Measurements from ENCODE around the gene RAB30.
"Not testable (repeated sequence)": the region's sequence is repeated elsewhere in the genome, so short reads cannot be mapped to it uniquely, and the experiment has no call there.

RAB30 gene

DNA sequence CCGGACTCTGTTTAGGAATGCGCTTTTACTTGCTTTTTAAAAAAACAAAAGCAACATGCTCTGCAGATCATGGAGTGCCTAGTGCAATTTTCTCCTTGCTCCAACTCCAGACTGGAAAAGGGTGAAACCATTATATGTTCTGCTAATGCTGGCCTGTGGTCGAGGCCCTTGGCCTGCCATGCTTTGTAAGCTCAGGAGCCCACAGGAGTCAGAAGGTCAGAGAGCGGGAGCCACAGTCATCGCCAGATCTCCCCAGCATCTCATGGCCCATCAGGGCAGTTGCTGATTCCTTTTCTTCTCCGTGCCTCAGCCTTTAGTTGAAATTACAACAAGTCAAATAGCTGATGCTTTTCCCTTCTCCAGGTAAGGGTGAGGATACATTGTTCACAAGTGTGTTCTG, 89.8 kb downstream of the RAB30 start:
- DNase-seq (ENCODE audit: low spot score), result no peak

DNA sequence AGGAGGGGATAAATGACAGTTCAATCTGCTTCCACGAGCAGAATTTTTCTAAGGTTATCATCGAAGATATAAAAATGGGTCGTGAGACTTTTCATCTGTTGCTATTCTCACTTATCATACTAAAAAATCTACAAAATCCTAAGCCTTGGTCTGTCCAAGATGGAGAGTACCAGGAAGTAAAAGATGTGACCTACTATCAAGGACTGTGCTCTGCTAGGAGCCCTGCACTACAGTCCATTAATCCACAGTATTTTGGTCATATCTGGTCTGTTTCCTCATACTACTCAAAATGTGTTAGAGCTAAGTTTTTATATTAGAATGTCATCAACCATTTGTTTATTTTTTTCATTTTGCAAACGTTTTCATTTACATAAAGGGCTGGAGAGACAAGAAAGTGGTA, 90.8 kb downstream of the RAB30 start:
- no peak for DNase-seq (ENCODE audit: low spot score)

DNA sequence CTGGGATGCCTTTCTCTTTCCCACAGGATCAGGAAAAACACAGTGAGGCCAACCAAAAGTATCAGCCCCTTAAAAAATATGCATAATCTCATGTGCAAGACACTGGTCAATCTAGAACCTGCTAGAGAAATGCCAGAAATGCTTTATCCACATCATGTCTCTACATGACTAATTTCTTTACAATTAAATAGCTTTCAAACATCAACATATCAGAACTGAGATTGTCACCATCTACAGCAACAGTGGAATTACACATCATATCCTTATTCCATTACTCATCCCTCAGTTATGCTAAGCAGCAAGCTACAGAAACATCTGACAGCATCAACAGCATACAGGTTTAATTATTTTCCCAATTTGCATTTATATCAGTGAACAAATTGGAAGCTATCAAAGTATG, 91.4 kb downstream of the RAB30 start:
- peak; percentile 64 for DNase-seq (ENCODE audit: low spot score)

DNA sequence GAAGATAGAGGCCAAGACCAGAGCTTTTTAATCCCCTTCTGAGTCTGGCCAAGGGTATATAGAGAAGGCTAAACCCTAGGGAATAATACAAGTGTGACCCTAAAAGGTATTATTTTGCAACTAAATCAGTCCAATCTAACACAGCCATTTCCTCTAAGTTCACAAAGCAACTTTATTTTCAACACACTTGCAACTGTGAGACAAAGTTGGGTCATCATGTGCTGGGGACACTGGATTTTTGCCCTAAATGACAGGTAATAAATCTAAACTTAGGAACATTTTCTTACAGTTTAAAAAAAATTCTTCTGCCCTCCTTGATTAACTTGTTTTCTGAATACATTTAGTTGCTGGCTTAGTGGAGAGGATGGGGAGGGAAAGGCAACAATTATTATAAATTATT, 91.9 kb downstream of the RAB30 start:
- DNase-seq (ENCODE audit: low spot score), result no peak

DNA sequence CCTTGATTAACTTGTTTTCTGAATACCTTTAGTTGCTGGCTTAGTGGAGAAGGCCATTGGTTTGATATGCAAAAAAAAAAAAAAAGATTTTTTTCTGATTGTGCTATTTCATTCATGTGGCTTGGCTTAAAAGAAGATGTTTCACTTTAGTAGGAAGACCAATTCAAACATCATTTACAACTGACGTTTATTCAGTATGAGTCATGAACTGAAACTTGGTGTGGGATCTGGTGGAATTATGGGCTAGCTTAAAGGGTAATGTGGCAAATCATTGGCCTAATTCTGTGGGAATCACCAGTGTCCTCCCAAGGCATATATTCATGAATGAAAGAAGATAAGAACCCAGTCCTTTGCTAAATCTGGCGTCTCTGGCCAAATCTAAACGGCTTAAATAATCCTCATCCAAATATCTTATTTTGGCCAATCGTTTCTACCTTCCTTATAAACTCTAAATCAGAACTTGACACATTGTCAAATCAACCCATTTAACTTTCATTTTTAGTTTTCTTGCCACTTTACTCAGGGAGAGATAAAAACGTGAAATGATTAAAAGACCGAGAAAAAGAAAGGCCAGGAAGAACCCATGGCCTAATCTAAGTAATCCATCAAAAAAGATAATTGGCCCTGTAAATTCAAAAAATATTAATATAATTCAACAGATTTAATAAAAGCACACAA, 93.1 kb downstream of the RAB30 start:
- DNase-seq (ENCODE audit: low spot score), result peak; percentile 49

DNA sequence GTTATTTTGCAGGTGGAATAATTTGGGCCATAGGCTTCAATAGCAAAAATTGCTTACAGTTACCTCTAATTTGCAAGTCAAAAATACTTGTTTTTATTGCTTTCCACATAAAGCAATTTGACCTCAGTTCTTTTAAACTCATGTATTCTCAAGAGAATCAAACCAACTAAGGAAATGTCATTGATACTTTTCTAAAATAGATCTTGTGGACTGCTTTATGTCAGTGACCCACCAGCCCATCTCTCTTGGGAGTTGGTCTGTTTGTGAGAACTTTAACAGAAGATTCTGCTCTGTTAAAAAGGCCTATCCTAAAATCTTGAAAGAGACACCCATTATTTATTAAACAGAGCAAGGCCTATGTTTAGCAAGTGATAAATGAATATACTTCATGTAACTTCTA, 94.9 kb downstream of the RAB30 start:
- no peak for DNase-seq (ENCODE audit: low spot score)

DNA sequence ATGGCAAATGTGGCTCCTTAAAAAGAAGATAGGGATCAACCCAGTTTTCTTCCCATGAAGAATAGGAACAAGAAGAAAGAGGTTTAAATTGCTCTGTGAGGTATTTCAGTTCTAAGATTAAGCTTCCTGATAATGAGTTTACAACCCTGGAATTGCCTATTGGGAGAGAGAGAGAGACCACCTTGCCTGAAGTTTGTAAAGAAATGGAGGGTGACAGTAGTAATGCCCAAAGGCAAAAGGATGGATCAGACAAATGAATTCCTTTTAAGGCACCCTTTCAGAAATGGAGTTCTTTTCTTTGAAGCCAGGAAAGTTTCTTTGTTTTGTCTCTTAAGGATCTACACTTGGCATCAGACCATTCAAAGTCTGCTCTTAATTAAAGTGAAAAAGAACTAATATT, 95.8 kb downstream of the RAB30 start:
- DNase-seq (ENCODE audit: low spot score), result no peak

DNA sequence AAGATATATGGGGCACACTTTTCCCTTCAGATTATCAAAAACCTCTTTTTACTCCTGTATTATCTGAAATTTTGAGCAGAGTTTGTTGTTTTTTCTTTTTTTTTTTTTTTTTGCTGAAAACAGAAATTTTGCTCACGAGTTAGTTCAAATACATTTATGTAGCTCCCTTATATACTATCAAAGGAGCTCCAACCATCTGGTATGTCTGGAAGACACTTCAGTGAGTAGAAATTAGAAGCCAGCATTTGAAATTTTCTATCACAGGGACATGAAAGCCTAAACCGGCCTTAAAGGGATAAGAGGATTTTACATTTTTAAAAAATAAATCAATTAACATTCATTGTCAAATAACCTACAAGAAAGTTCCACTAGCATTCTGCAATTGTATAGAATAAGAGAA, 96.8 kb downstream of the RAB30 start:
- DNase-seq (ENCODE audit: low spot score), result no peak

DNA sequence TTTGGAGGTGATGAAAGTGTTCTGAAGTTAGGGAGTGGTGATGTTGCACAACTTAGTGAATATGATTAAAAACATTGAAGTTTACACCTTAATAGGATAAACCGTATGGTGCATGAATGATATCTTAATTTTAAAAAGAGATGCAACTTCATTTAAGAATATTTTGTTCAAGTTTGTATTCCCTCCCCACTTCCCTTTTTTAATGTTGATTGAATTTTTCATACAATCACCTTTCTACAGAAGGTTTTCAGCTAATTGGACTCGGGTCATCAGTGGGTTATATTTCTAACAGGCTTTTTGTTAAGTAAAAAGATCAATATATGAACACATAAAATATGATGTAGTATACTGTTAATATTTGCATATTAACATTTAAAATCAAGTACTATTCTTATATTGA, 97.6 kb downstream of the RAB30 start:
- no peak for DNase-seq (ENCODE audit: low spot score)

DNA sequence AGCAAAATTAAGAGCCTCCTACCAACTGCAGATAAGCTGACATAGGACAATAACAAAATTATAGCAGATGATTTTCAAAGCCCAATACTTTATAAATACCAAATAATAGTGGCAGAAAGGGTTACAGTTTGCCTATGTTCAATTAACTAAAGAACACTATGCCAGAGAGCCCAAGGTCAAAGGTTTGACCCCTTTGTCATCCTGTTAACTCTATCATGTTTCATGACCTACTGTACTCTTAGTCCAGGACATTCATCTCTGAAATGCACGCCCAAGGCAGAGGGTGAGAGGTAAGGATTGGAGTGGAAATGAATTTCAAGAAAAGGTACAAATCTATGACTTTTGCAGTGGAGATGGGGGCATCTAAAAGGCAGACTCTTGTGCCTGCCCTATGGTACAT, 99.6 kb downstream of the RAB30 start:
- no peak for DNase-seq (ENCODE audit: low spot score)

DNA sequence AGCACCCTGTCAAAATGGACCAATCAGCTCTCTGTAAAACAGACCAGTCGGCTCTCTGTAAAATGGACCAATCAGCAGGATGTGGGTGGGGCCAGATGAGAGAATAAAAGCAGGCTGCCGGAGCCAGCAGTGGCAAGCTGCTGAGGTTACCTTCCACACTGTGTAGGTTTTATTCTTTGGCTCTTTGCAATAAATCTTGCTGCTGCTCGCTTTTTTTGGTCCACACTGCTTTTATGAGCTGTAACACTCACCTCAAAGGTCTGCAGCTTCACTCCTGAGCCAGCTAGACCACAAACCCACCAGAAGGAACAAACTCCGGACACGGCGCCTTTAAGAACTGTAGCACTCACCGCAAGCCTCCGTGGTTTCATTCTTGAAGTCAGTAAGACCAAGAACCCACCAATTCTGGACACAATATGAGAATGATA, 100.2 kb downstream of the RAB30 start:
- DNase-seq (ENCODE audit: low spot score), result not testable (repeated sequence)

DNA sequence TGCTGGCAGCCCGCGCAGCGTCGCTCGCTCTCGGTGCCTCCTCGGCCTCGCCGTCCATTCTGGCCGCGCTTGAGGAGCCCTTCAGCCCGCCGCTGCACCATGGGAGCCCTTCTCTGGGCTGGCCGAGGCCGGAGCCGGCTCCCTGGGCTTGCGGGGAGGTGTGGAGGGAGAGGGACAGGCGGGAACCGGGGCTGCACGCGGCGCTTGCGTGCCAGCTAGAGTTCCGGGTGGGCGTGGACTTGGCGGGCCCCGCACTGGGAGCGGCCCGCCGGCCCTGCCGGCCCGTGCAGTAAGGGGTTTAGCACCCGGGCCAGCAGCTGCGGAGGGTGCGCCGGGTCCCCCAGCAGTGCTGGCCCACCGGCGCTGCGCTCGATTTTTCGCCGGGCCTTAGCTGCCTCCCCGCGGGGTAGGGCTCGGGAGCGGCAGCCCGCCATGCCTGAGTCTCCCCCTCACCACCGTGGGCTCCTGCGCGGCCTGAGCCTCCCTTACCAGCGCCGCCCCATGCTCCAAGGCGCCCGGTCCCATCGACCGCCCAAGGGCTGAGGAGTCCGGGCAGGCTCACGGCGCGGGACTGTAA, 101.1 kb downstream of the RAB30 start:
- not testable (repeated sequence) for DNase-seq (ENCODE audit: low spot score)

DNA sequence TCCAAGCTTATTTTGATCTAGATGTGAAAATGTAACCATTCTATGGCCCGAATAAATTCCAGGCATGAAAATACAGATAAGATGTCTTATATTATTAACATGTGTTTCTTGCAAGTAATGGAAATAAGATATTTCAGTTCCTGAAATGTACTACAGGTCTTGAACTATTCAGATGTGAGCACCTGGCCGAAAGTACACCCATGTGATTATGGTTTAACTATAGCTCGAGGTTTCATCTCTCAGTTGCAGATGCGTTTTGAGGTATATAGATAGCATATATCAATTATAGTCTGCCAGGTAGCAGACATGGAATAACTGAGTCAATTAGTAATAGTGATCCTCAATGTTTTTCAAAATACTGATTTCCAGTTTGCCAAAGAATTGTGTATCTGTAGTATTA, 101.9 kb downstream of the RAB30 start:
- DNase-seq (ENCODE audit: low spot score), result no peak

DNA sequence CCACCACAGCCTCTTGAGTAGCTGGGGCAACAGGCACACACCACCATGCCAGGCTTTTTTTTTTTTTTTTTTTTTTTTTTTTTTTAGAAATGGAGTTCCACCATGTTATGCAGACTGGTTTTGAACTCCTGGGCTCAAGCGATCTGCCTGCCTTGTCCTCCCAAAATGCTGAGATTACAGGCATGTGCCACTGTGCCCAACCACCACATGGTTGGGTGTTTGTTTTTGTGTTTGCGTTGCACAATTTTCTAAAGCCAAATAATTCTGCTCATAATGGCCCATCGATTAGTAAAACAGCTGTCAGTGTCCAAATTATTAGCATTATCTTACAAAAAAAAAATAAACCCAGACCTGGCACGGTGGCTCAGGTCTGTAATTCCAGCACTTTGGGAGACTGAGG, 104.3 kb downstream of the RAB30 start:
- DNase-seq (ENCODE audit: low spot score), result no peak

DNA sequence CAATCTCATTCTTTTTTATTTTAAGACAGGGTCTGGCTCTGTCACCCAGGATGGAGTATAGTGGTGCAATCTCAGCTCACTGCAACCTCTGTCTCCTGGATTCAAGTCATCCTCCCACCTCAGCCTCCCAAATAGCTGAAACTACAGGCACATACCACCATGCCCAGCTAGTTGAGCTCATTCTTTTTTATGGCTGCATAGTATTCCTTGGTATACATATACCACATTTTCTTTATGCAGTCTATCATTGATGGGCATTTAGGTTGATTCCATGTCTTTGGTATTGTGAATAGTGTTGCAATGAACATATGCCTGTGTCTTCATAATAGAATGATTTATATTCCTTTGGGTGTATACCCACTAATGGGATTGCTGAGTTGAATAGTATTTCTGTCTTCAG, 109.7 kb downstream of the RAB30 start:
- DNase-seq (ENCODE audit: low spot score), result not testable (repeated sequence)

DNA sequence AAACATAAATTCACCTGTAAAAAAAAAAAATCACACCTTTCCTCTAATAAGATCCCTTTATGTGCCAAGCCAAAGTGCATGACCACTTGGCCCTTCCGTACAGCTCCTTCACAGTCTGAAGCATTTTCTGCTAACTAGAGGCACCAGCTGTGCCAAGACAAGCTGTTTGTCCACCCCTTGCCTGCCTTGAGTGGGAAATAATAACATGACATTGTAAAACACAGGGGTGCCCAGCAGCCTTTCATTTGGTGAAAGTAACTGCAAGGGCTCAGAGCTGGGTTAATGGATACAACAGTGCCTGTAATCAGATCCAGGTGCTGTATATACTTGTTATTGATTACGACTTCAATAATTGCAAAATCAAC, 110.9 kb downstream of the RAB30 start:
- DNase-seq (ENCODE audit: low spot score), result no peak

DNA sequence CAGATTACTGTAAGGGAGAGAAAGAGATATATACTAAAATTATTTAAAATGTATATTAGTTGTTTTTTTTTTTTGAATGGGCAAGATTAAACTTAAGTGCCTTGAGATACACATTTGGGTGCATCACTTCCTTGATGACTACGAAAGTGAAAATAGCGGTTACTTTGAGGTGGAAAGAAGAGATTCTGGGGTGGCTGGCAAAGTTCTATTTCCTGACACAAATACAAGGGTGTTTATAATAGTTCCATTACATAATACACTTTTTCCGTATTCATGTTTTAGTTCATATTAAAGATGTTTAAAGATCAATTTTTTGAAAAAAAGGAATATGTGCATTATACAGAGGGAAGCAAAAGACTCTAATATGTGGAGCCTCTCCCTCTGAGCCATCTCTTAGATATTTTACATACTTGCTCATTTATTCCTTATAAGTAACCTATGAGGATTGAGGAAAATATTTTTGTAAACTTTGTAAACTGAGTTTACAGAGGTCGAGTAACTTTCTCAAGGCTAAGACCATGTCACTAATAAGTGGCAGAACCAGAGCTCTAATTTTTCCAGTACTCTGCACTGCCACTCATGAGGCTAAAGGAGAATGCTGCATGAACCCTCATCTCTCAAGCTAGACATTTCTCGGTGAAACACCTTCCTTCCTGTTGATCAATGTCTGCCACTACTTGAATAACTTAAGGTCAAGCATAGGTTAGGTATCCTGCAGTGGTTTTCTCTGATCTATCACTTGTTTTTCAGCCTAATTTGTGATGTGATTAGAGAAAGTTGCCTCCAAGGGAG, 111.5 kb downstream of the RAB30 start:
- no peak for DNase-seq (ENCODE audit: low spot score)

DNA sequence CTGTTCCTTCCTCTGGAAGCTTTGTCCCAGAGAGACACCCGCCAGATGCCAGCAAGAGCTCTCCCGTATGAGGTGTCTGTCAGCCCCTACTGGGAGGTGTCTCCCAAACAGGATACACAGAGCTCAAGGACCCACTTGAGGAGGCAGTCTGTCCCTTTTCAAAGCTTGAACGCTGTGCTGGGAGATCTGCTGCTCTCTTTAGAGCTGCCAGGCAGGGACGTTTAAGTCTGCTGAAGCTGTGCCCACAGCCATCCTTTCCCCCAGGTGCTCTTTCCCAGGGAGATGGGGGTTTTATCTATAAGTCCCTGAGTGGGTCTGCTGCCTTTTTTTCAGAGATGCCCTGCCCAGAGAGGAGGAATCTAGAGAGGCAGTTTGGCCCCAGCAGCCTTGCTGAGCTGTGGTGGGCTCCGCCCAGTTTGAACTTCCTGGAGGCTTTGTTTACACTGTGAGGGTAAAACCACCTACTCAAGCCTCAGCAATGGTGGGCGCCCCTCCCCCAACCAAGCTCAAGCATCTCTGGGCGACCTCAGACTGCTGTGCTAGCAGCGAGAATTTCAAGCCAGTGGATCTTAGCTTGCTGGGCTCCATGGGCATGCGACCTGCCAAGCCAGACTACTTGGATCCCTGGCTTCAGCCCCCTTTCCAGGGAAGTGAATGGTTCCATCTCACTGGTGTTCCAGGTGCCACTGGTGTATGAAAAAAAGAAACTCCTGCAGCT, 115.8 kb downstream of the RAB30 start:
- DNase-seq (ENCODE audit: low spot score), result not testable (repeated sequence)

DNA sequence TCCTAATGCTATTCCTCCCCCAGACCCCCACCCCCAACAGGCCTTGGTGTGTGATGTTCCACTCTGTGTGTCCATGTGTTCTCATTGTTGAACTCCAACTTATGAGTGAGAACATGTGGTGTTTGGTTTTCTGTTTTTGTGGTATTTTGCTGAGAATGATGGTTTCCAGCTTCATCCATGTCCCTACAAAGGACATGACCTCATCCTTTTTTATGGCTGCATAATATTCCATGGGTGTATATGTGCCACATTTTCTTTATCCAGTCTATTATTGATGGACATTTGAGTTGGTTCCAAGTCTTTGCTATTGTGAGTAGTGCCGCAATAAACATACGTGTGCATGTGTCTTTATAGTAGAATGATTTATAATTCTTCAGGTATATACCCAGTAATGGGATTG, 121.2 kb downstream of the RAB30 start:
- DNase-seq (ENCODE audit: low spot score), result not testable (repeated sequence)

DNA sequence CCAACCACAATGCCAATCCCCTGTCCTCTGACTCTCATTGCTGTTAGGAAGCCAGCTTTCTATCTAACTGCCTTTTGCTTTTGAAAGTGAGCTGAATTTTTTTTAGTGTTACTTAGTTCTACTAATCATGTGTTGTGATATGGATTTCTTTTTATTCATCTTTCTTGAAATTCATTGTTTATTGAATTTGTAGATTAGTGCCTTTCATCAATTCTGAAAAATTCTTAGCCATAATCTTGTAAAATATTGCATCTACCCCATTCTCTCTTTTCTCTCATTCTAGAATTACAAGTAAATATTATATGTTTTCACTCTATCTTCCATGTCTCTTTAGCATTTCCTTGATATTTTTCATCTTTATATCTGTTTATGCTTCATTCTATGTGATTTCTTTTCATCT, 122.3 kb downstream of the RAB30 start:
- DNase-seq (ENCODE audit: low spot score), result no peak

DNA sequence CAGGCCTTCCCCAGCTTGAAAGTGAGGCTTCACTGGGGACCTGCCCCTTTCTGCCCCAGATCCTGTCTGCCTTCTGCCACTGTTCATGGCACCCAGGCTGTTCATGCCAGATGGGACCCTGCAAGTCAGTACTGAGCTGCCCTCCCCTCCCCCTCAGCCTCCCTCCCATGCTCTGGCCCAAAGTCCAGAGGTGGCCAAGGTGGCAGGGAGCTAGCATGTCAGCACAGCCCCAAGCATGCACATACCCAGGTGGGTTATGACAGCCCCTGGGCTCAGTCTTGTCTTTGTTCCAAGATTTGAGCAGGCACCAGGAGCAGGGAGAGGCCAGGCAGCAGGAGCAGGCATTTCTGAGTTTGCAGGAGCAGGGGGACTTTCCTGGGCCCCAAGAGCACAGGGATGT, 126.0 kb downstream of the RAB30 start:
- no peak for DNase-seq (ENCODE audit: low spot score)

DNA sequence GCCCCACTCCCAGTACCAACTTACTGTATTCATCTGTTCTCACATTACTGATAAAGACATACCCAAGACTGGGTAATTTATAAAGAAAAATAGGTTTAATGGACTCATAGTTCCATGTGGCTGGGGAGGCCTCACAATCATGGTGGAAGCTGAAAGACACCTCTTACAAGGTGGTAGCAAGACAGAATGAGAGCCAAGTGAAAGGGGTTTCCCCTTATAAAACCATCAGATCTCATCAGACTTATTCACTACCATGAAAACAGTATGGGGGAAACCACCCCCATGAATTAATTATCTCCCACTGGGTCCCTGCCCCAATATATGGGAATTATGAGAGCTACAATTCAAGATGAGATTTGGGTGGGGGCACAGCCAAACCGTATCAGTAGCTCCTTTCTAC, 126.7 kb downstream of the RAB30 start:
- not testable (repeated sequence) for DNase-seq (ENCODE audit: low spot score)

DNA sequence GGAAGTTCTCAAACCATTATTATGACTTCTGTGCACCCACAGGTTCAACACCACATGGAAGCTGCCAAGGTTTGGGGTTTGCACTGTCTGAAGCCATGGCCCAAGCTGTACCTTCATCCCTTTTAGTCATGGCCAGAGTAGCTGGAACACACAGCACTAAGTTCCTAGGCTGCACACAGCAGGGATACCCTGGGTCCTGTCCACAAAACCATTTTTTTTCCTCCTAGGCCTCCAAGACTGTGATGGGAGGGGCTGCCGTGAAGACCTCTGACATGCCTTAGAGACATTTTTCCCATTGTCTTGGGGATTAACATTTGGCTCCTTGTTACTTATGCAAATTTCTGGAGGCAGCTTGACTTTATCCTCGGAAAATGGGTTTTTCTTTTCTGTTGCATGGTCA, 127.5 kb downstream of the RAB30 start:
- DNase-seq (ENCODE audit: low spot score), result no peak

Measured in AG20443 (cell line).